GM19463 (cell line): Measurements from ENCODE around the gene TAF4.

Experiments used
- ATAC-seq: cut with Tn5 transposase; IDR thresholded peaks from one replicate; pipeline ENCODE4 v1.9.1; 2021; ENCODE audit warnings: mild to moderate bottlenecking, moderate library complexity; ENCODE audit not compliant: unreplicated experiment

TAF4 gene

GRCh38 chr20:61966492-61967244 lies 99.0 kb downstream of the TAF4 start:
- no peak for ATAC-seq

GRCh38 chr20:61965606-61966491 lies 99.8 kb downstream of the TAF4 start:
- no peak for ATAC-seq

GRCh38 chr20:61964675-61965605 lies 100.7 kb downstream of the TAF4 start:
- no peak for ATAC-seq

- ATAC-seq, result no peak
Measured at GRCh38 chr20:61963885-61964674, 101.6 kb downstream of the TAF4 start.

- no peak for ATAC-seq
Measured at GRCh38 chr20:61963149-61963548, 102.5 kb downstream of the TAF4 start.

- ATAC-seq, result no peak
Measured at GRCh38 chr20:61960836-61961235, 104.8 kb downstream of the TAF4 start.

GRCh38 chr20:61958773-61959700 lies 106.6 kb downstream of the TAF4 start:
- ATAC-seq, result no peak

- ATAC-seq, result no peak
Measured at GRCh38 chr20:61957961-61958715, 107.5 kb downstream of the TAF4 start.

GRCh38 chr20:61956396-61957342 lies 109.0 kb downstream of the TAF4 start:
- ATAC-seq, result no peak

- ATAC-seq, result no peak
Measured at GRCh38 chr20:61955668-61956395, 109.8 kb downstream of the TAF4 start.

GRCh38 chr20:61954276-61955021 lies 111.2 kb downstream of the TAF4 start:
- no peak for ATAC-seq

GRCh38 chr20:61953037-61954021 lies 112.4 kb downstream of the TAF4 start:
- ATAC-seq, result no peak

GRCh38 chr20:61951695-61952533 lies 113.8 kb downstream of the TAF4 start:
- no peak for ATAC-seq

GRCh38 chr20:61950641-61951071 lies 115.0 kb downstream of the TAF4 start:
- ATAC-seq, result no peak
